ENCODE results near the gene PLEKHG1.

Gene PLEKHG1

GRCh38 chr6:150599199-150600009 is at the start of gene PLEKHG1:
Gene PLEKHG1 (plus strand): TSS chr6:150599885. CDS start chr6:150733682, 133,797 bp downstream.
- DNase-seq (ENCODE audit: low spot score), result peak; percentile 58

GRCh38 chr6:150550244-150550643 is 49.4 kb upstream of the PLEKHG1 start:
- no peak for DNase-seq (ENCODE audit: low spot score)

- no peak for DNase-seq (ENCODE audit: low spot score)
These were observed 42.6 kb upstream of the PLEKHG1 start for GRCh38 chr6:150557043-150557599.

- no peak for DNase-seq (ENCODE audit: low spot score)
These were observed 39.4 kb upstream of the PLEKHG1 start for GRCh38 chr6:150560004-150560883.

- DNase-seq (ENCODE audit: low spot score), result no peak
These were observed 38.8 kb upstream of the PLEKHG1 start for GRCh38 chr6:150560884-150561219.

- DNase-seq (ENCODE audit: low spot score), result no peak
These were observed 33.7 kb upstream of the PLEKHG1 start for GRCh38 chr6:150565945-150566344.

- DNase-seq (ENCODE audit: low spot score), result no peak
These were observed 33.2 kb upstream of the PLEKHG1 start for GRCh38 chr6:150566486-150566885.

- DNase-seq (ENCODE audit: low spot score), result no peak
These were observed 32.3 kb upstream of the PLEKHG1 start for GRCh38 chr6:150567380-150567779.

GRCh38 chr6:150567823-150568383 is 31.8 kb upstream of the PLEKHG1 start:
- DNase-seq (ENCODE audit: low spot score), result no peak

GRCh38 chr6:150568560-150568959 is 31.1 kb upstream of the PLEKHG1 start:
- no peak for DNase-seq (ENCODE audit: low spot score)

- no peak for DNase-seq (ENCODE audit: low spot score)
These were observed 30.5 kb upstream of the PLEKHG1 start for GRCh38 chr6:150569161-150569560.

- no peak for DNase-seq (ENCODE audit: low spot score)
These were observed 26.5 kb upstream of the PLEKHG1 start for GRCh38 chr6:150573041-150573681.

GRCh38 chr6:150575836-150576235 is 23.8 kb upstream of the PLEKHG1 start:
- DNase-seq (ENCODE audit: low spot score), result no peak

- no peak for DNase-seq (ENCODE audit: low spot score)
These were observed 22.9 kb upstream of the PLEKHG1 start for GRCh38 chr6:150576651-150577226.

GRCh38 chr6:150579611-150580010 is 20.1 kb upstream of the PLEKHG1 start:
- peak; percentile 13 for DNase-seq (ENCODE audit: low spot score)

GRCh38 chr6:150580489-150580888 is 19.2 kb upstream of the PLEKHG1 start:
- DNase-seq (ENCODE audit: low spot score), result no peak

- DNase-seq (ENCODE audit: low spot score), result no peak
These were observed 15.6 kb upstream of the PLEKHG1 start for GRCh38 chr6:150584065-150584464.

GRCh38 chr6:150584596-150584995 is 15.1 kb upstream of the PLEKHG1 start:
- DNase-seq (ENCODE audit: low spot score), result no peak

GRCh38 chr6:150586850-150587359 is 12.8 kb upstream of the PLEKHG1 start:
- DNase-seq (ENCODE audit: low spot score), result no peak

GRCh38 chr6:150587637-150588036 is 12.0 kb upstream of the PLEKHG1 start:
- no peak for DNase-seq (ENCODE audit: low spot score)

- no peak for DNase-seq (ENCODE audit: low spot score)
These were observed 10.7 kb upstream of the PLEKHG1 start for GRCh38 chr6:150588888-150589499.
